GM12865 (cell line): Measurements from ENCODE around the gene APOL1.
A peak's percentile ranks its signal among the peaks of the same experiment; 100 is the strongest.

ENCODE experiments used
- DNase-seq: peaks from one replicate; pipeline ENCODE4 v3.0.0; 2010; ENCODE audit warnings: low read depth
- H3K4me3 ChIP-seq: 2 replicates; pipeline ENCODE4 v1.5.1; 2011; ENCODE audit warnings: mild to moderate bottlenecking, low read depth, low read length, control low read depth
- CTCF ChIP-seq: IDR thresholded peaks from 2 replicates; pipeline ENCODE4 v1.5.1; 2011; ENCODE audit warnings: low read length, control low read depth, low read depth, inconsistent platforms; ENCODE audit not compliant: insufficient read depth; ENCODE audit errors: missing control alignments

Gene APOL1

GRCh38 chr22:36237462-36238372 is 15.2 kb upstream of the APOL1 start:
- no peak for TF ChIP-seq CTCF
- peak overlapping the region; percentile 69 for H3K4me3 ChIP-seq
- DNase-seq, result peak; percentile 40

GRCh38 chr22:36238373-36239149 is 14.4 kb upstream of the APOL1 start:
- TF ChIP-seq CTCF, result no peak
- DNase-seq, result no peak
- H3K4me3 ChIP-seq, result peak overlapping the region; percentile 69

- H3K4me3 ChIP-seq, result peak overlapping the region; percentile 69
- DNase-seq, result peak; percentile 13
- TF ChIP-seq CTCF, result no peak
These were observed 13.9 kb upstream of the APOL1 start for GRCh38 chr22:36239150-36239400.

- TF ChIP-seq CTCF, result peak; percentile 74
- H3K4me3 ChIP-seq, result peak within 1 kb of the TSS; percentile 69
- peak; percentile 92 for DNase-seq
These were observed 13.3 kb upstream of the APOL1 start, which contains the start of gene APOL2 for GRCh38 chr22:36239401-36240171. TSS of gene APOL2 (minus strand) at chr22:36239527. CDS start at chr22:36233162, 6,365 bp downstream.

- H3K4me3 ChIP-seq, result no peak overlapping the region
- DNase-seq, result no peak
- no peak for TF ChIP-seq CTCF
These were observed 8.9 kb upstream of the APOL1 start for GRCh38 chr22:36243986-36244385.

GRCh38 chr22:36244522-36245391 is 8.2 kb upstream of the APOL1 start:
- DNase-seq, result no peak
- no peak for TF ChIP-seq CTCF
- no peak overlapping the region for H3K4me3 ChIP-seq
